Measurements from ENCODE around the gene GNLY.

Gene GNLY

DNA sequence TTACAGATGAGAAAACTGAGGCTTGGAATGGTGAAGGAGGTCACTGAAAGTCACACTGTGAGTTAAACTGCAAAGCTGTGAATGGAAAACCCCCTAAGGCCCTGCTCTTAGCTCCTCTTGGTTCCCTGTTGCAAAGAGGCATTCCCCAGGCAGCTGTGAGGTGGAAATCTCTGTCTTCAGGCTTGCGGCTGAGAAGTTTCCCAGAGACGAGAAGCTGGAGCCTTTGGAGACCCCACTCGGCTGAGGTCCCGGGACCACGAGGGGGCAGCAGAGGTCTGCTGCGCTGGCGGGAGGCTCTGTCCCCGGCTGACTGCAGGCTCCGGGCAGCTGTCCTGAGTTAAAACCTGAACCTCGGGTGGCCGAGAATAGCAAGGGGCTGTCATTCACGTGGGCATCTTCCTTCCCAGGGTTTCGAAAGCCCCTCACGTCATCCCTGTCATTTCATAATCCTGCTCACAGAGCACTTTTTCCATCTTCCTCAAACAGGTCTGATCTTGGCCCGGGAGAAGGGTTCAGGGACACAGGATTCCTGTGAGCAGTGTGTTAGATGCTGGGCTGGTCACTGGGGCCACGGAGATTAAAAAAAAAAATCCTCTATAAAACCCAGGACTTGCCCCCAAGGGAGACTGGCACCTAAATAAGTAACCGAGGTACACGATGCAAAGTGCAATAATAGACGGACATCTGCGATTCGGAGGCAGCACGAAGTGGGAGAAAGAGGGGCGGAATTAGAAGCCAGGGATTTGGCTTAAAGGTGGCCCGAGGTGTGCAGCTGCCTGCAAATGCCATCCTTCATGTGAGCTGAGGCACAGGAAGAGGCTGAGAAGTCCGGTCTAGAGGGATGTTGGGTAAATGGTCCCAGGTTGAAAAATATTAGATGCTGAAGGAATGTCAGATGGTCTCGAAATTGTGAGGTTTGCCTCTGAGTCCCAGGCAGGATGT lies 35.0 kb downstream of the GNLY start:
- DNase-seq (ENCODE audit: low read depth) = no peak

GRCh38 chr2:85729825-85730510 lies 35.8 kb downstream of the GNLY start:
- DNase-seq (ENCODE audit: low read depth) = no peak

GRCh38 chr2:85730686-85731230 lies 36.6 kb downstream of the GNLY start:
- DNase-seq (ENCODE audit: low read depth) = no peak

- DNase-seq (ENCODE audit: low read depth) = no peak
Measured at GRCh38 chr2:85731606-85732005, 37.4 kb downstream of the GNLY start.

- no peak for DNase-seq (ENCODE audit: low read depth)
Measured at GRCh38 chr2:85732467-85733120, 38.4 kb downstream of the GNLY start.

- DNase-seq (ENCODE audit: low read depth) = no peak
Measured at GRCh38 chr2:85733121-85733960, 39.2 kb downstream of the GNLY start.

- no peak for DNase-seq (ENCODE audit: low read depth)
Measured at GRCh38 chr2:85734015-85734414, 39.9 kb downstream of the GNLY start.

GRCh38 chr2:85734942-85735608 lies 40.9 kb downstream of the GNLY start:
- DNase-seq (ENCODE audit: low read depth) = no peak

DNA sequence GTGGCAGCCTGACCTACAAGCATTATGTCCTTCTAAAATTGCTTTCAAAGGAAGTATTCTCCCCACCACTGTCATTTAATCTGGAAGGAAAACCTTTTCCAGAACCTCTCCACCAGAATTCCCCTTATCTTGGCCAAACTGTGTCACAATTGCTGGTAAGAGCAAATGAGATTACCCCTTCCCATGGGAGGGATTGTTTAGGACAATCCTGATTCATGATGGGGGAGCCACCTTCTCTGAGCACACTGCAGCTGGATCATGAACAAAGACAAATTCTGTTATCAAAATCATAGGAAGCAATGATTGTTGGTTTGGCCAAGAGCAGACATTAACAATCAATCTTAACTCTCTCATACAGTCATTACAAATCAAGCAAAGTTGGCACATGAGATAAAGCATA lies 41.5 kb downstream of the GNLY start:
- no peak for DNase-seq (ENCODE audit: low read depth)

- no peak for DNase-seq (ENCODE audit: low read depth)
Measured at GRCh38 chr2:85736456-85737355, 42.5 kb downstream of the GNLY start.

GRCh38 chr2:85737481-85737880 lies 43.3 kb downstream of the GNLY start:
- DNase-seq (ENCODE audit: low read depth) = no peak

DNA sequence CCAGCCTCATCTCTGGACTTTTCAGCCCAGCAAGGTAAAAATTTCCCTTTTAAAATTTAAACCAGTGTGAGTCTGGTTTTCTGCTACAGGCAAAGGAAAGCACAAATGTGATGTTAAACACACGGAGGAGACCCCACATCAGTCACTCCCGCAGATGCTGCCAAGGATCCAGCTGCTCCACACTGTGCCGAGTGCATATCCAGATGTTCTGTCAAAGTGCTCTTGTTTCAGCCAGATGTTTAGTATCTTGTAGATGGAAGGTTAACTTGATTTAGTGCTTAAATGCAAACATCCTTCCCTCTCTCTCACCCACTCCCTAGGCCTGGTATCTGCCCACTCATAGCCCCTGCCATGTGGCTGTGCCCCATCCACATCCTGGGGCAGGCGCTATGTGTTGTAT lies 43.8 kb downstream of the GNLY start:
- no peak for DNase-seq (ENCODE audit: low read depth)

- DNase-seq (ENCODE audit: low read depth) = no peak
Measured at GRCh38 chr2:85740193-85740592, 46.0 kb downstream of the GNLY start.

DNA sequence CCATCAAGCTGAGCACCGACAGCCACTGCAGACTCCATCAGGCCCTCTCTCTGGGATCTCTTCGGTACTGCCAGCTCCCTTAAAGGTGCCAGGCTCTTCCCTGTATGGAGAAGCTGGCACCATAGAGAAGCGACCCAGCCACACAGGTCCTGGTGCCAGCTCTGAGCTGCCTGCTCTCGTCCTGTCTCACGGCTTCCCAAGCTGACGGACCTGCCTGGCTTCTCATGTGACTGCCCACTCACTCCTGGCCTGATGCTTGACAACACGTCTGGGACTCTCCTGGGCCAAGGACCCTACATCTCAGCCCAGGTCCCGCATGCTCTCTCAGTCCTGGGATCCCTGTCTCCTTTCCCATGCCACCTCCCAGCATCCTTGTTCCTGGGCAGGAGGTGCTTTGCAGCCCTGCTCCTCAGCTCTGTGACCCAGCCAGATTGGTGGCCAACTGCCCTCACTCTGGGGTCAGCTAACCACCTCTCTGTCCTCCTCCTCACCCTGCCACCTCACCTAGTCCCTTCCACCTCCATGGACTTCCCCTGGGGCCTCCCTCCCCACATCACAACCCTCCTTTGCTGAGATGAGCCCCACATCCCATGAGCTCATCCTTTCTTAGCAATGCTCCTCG lies 47.2 kb downstream of the GNLY start:
- no peak for DNase-seq (ENCODE audit: low read depth)

DNA sequence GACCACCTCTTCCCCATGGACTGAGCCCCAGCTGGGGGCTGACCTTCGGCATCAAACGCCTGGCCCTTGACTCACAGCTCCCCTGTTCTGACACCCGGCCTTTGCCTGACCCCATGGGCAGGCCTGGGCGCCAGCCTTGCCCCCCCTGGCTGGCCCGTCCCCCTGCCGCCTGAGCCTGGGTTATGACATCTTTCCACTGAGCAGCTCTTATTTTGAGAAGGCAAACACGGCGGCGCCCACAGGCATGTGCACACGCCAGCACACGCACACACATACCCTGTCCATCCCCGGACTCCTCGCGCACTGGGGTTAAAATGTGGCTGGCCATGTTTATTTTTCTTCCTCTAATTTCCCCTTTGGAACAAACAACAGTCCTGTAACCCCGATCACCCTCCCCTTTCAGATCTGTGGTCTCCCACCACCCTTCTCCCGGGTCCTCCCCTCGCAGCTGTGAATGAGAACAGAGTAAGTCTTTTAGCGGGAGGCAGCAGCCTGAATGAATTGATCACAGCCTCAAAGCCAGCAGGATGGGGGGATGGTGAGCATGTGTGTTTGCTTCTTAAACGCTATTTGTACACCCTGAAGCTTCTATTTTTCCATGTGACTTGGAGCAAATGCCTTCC lies 47.8 kb downstream of the GNLY start:
- no peak for DNase-seq (ENCODE audit: low read depth)

DNA sequence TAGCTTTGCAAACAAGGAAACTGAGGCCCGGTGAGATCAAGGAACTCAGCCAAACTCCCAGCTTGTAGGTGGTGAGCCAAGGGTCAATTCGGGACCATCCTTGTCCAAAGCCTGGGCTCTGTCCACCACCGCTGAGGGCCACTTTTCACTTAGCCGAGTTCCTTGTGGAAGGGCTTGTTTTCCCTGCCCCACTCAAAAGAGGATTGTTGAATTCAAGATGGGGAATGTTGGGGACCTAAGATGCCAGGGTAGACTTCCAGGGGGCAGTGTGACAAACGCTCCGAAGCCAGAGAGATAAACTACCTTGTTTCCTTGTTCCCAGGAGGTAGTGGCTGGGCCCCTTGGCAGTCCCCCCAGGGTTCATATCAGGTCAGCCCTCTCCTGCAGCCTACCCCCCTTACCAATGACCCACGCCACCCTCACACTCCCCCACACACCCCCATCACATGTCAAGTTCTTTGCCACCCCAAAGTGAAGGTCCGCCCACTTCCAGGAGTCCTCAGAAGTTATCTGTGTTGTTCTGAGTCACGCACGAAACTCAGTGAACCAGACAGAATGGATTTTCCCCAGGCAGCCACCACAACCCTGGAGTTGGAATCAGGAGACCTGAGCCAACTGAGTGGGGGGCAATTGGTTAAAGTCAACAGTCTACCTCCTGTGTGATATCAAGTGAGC lies 49.3 kb downstream of the GNLY start:
- DNase-seq (ENCODE audit: low read depth) = no peak

GRCh38 chr2:85744055-85744454 lies 49.9 kb downstream of the GNLY start:
- no peak for DNase-seq (ENCODE audit: low read depth)
